ENCODE data around the gene GART. TPM values are rescaled to one million over a fixed set of nuclear protein-coding genes. Genes with fewer than 3 reads are reported as not detected.
"Not testable (repeated sequence)": the region's sequence is repeated elsewhere in the genome, so short reads cannot be mapped to it uniquely, and the experiment has no call there.

GART gene
- total RNA-seq, 1 experiment from 2014 or later = 162 TPM

GRCh38 chr21:33578214-33578613 lies 36.3 kb upstream of the GART start:
- H4K20me1 ChIP-seq (ENCODE audit: control insufficient read depth, insufficient read depth, insufficient read length) = no peaks in the 10 kb centered on the region
- no peak overlapping the region for H4K8ac ChIP-seq (replicated peaks; ENCODE audit: insufficient read length, low read depth, low read length)
- H3K27ac Mint-ChIP-seq = no peak overlapping the region; a peak in 1 of 7 replicates
- H3K23me2 ChIP-seq (ENCODE audit: insufficient read length, low read depth, low read length, poor library complexity, severe bottlenecking) = no peaks in the 10 kb centered on the region
- H3K27me3 ChIP-seq (ENCODE audit: insufficient read depth, low read length) = no peaks in the 10 kb centered on the region
- H3K9ac ChIP-seq (ENCODE audit: extremely low read depth, insufficient read length, low read length) = no peak overlapping the region
- no peak overlapping the region for H2AK5ac ChIP-seq (ENCODE audit: insufficient read length, low read length)
- no peak overlapping the region for H3K18ac ChIP-seq (ENCODE audit: insufficient read length, low read depth, low read length)
- no peaks in the 10 kb centered on the region for H3K4me1 Mint-ChIP-seq
- H2BK5ac ChIP-seq (ENCODE audit: insufficient read length, low read length) = no peak overlapping the region
- no peak overlapping the region for H3K4ac ChIP-seq (ENCODE audit: low read depth, low read length)
- no peak for TF ChIP-seq CTCF (conservative IDR thresholded peaks at IDR 0.05)
- H3K4me3 Mint-ChIP-seq = no peak overlapping the region
- no peak for DNase-seq
- H3K79me1 ChIP-seq (ENCODE audit: insufficient read depth, low read depth, low read length, poor library complexity, severe bottlenecking) = no peaks in the 10 kb centered on the region
- no peaks in the 10 kb centered on the region for H3K4me1 ChIP-seq (ENCODE audit: insufficient read depth, low read length)
- H3K56ac ChIP-seq (ENCODE audit: insufficient read length, low read depth, low read length) = no peak overlapping the region
- WGBS (ENCODE audit: extremely low coverage, insufficient read length, low lambda C conversion rate) = no CpG with 5 or more reads among the region's 2 CpGs
- H4K5ac ChIP-seq (ENCODE audit: insufficient read length, low read depth, low read length) = no peak overlapping the region
- no peak overlapping the region for H4K91ac ChIP-seq (ENCODE audit: insufficient read length, low read depth, low read length)
- H2AFZ ChIP-seq (ENCODE audit: low read length) = no peak overlapping the region
- H2BK20ac ChIP-seq (ENCODE audit: low read depth, low read length, poor library complexity, severe bottlenecking) = no peak overlapping the region
- H3T11ph ChIP-seq (ENCODE audit: low read length) = no peak overlapping the region
- no peaks in the 10 kb centered on the region for H3K79me2 ChIP-seq (ENCODE audit: insufficient read depth, low read length)
- no peak overlapping the region for H2BK120ac ChIP-seq (ENCODE audit: low read depth, low read length, poor library complexity, severe bottlenecking)
- H3K23ac ChIP-seq (ENCODE audit: insufficient read length, low read depth, low read length) = no peak overlapping the region
- H3K9me3 ChIP-seq (ENCODE audit: control insufficient read depth, low read depth, low read length) = no peaks in the 10 kb centered on the region
- no peak overlapping the region for H3K4me2 ChIP-seq (ENCODE audit: insufficient read depth, insufficient read length, low read length)
- H3K9me3 Mint-ChIP-seq = no peaks in the 10 kb centered on the region
- peaks cover 10 to 78% (median 56%) of the 10 kb centered on the region in 3 experiments; a peak in 6 of 7 replicates for H3K36me3 Mint-ChIP-seq (ENCODE audit: insufficient read depth in 1 of 3, low read depth in 3 of 3)
- H3K27ac ChIP-seq (ENCODE audit: insufficient read length, low read depth, low read length) = no peak overlapping the region
- no peak overlapping the region for H2BK15ac ChIP-seq (ENCODE audit: low read depth, low read length)
- H3K14ac ChIP-seq (ENCODE audit: insufficient read depth, low read length) = no peak overlapping the region
- no peaks in the 10 kb centered on the region for H3K27me3 Mint-ChIP-seq (ENCODE audit: low read depth)
- H2BK12ac ChIP-seq (ENCODE audit: insufficient read length, low read depth, low read length) = no peak overlapping the region

- not testable (repeated sequence) for H3K27ac ChIP-seq (ENCODE audit: insufficient read length, low read depth, low read length); H3K4ac ChIP-seq (ENCODE audit: low read depth, low read length); H3K4me1 Mint-ChIP-seq; H2AK5ac ChIP-seq (ENCODE audit: insufficient read length, low read length); H2BK5ac ChIP-seq (ENCODE audit: insufficient read length, low read length); H2BK15ac ChIP-seq (ENCODE audit: low read depth, low read length); H3K4me2 ChIP-seq (ENCODE audit: insufficient read depth, insufficient read length, low read length); H3K23ac ChIP-seq (ENCODE audit: insufficient read length, low read depth, low read length); H3K27me3 ChIP-seq (ENCODE audit: insufficient read depth, low read length); H3K4me1 ChIP-seq (ENCODE audit: insufficient read depth, low read length); H2AFZ ChIP-seq (ENCODE audit: low read length); DNase-seq; H3K14ac ChIP-seq (ENCODE audit: insufficient read depth, low read length); H4K5ac ChIP-seq (ENCODE audit: insufficient read length, low read depth, low read length); H2BK20ac ChIP-seq (ENCODE audit: low read depth, low read length, poor library complexity, severe bottlenecking); H2BK12ac ChIP-seq (ENCODE audit: insufficient read length, low read depth, low read length); H3K79me2 ChIP-seq (ENCODE audit: insufficient read depth, low read length); H3K23me2 ChIP-seq (ENCODE audit: insufficient read length, low read depth, low read length, poor library complexity, severe bottlenecking); H3K9me3 ChIP-seq (ENCODE audit: control insufficient read depth, low read depth, low read length); H3T11ph ChIP-seq (ENCODE audit: low read length); H3K9me3 Mint-ChIP-seq; H3K56ac ChIP-seq (ENCODE audit: insufficient read length, low read depth, low read length); H4K20me1 ChIP-seq (ENCODE audit: control insufficient read depth, insufficient read depth, insufficient read length); H3K4me3 Mint-ChIP-seq; H4K91ac ChIP-seq (ENCODE audit: insufficient read length, low read depth, low read length); H3K18ac ChIP-seq (ENCODE audit: insufficient read length, low read depth, low read length); H4K8ac ChIP-seq (replicated peaks; ENCODE audit: insufficient read length, low read depth, low read length); H3K27me3 Mint-ChIP-seq (ENCODE audit: low read depth); H3K79me1 ChIP-seq (ENCODE audit: insufficient read depth, low read depth, low read length, poor library complexity, severe bottlenecking); H2BK120ac ChIP-seq (ENCODE audit: low read depth, low read length, poor library complexity, severe bottlenecking); H3K9ac ChIP-seq (ENCODE audit: extremely low read depth, insufficient read length, low read length)
- peak overlapping the region in 1 of 3 experiments; percentile 53; a peak in 1 of 7 replicates for H3K27ac Mint-ChIP-seq
- peaks cover 19 to 81% (median 61%) of the 10 kb centered on the region in 3 experiments; a peak in 6 of 7 replicates for H3K36me3 Mint-ChIP-seq (ENCODE audit: insufficient read depth in 1 of 3, low read depth in 3 of 3)
- WGBS (ENCODE audit: extremely low coverage, insufficient read length, low lambda C conversion rate) = no CpG with 5 or more reads among the region's 2 CpGs
These were observed 34.8 kb upstream of the GART start for GRCh38 chr21:33576741-33577141.
